RPMI7951 (cell line): ENCODE results near the gene ALAD. TPM values are rescaled to one million over a fixed set of nuclear protein-coding genes. Genes with fewer than 3 reads are reported as not detected.
"Not testable (repeated sequence)": the region's sequence is repeated elsewhere in the genome, so short reads cannot be mapped to it uniquely, and the experiment has no call there.

Experiments
- DNase-seq: peaks from one replicate; pipeline ENCODE4 v3.0.0-alpha.2; 2012; ENCODE audit warnings: low read depth
- total RNA-seq: library from RNA; depleted of rRNA; stranded (reverse); fragments of >200 nt; shearing (Covaris generic); gene quantifications from 2 replicates; pipeline ENCODE4 v1.2.3, GENCODE V29; 2014; rRNA removed

ALAD gene
- 11.9 and 12.5 TPM in 2 replicates for total RNA-seq

GRCh38 chr9:113401027-113401792 is at the start of gene ALAD:
ALAD (minus strand) TSS chr9:113401284; CDS start chr9:113393559, 7,725 bp downstream.
- DNase-seq = peak; percentile 95

GRCh38 chr9:113449376-113449775 is 48.3 kb upstream of the ALAD start:
- no peak for DNase-seq

GRCh38 chr9:113446323-113446740 is 45.2 kb upstream of the ALAD start:
- peak; percentile 59 for DNase-seq

GRCh38 chr9:113444736-113445135 is 43.7 kb upstream of the ALAD start:
- no peak for DNase-seq

GRCh38 chr9:113437716-113438115 is 36.6 kb upstream of the ALAD start:
- not testable (repeated sequence) for DNase-seq

- no peak for DNase-seq
Observed at GRCh38 chr9:113436728-113437515, 35.8 kb upstream of the ALAD start.

GRCh38 chr9:113431191-113431590 is 30.1 kb upstream of the ALAD start:
- DNase-seq = no peak

- no peak for DNase-seq
Observed at GRCh38 chr9:113428062-113428615, 27.1 kb upstream of the ALAD start.

GRCh38 chr9:113427629-113428028 is 26.5 kb upstream of the ALAD start:
- no peak for DNase-seq

- DNase-seq = no peak
Observed at GRCh38 chr9:113426701-113427100, 25.6 kb upstream of the ALAD start.

- no peak for DNase-seq
Observed at GRCh38 chr9:113425072-113425471, 24.0 kb upstream of the ALAD start.

- no peak for DNase-seq
Observed at GRCh38 chr9:113421726-113422125, 20.6 kb upstream of the ALAD start.

GRCh38 chr9:113417370-113417769 is 16.3 kb upstream of the ALAD start:
- DNase-seq = no peak

GRCh38 chr9:113416149-113416721 is 15.2 kb upstream of the ALAD start:
- no peak for DNase-seq

- DNase-seq = peak; percentile 92
Observed at GRCh38 chr9:113410207-113410864, 9.3 kb upstream of the ALAD start, which contains the start of the genes C9orf43 and POLE3. C9orf43 (plus strand) TSS chr9:113410747; CDS start chr9:113413494, 2,747 bp downstream. POLE3 (minus strand) TSS chr9:113410675; CDS start chr9:113410293, 382 bp downstream.

GRCh38 chr9:113409883-113410206 is 8.8 kb upstream of the ALAD start:
- DNase-seq = no peak

- DNase-seq = no peak
Observed at GRCh38 chr9:113409481-113409880, 8.4 kb upstream of the ALAD start.

GRCh38 chr9:113406873-113407511 is 5.9 kb upstream of the ALAD start:
- peak; percentile 60 for DNase-seq

GRCh38 chr9:113406353-113406752 is 5.3 kb upstream of the ALAD start:
- DNase-seq = not testable (repeated sequence)

- no peak for DNase-seq
Observed at GRCh38 chr9:113403646-113404045, 2.6 kb upstream of the ALAD start.

GRCh38 chr9:113399646-113400200 is 1.4 kb downstream of the ALAD start:
- no peak for DNase-seq
